ENCODE data around the gene MED12L.

Gene MED12L

GRCh38 chr3:151265166-151265565, 179.7 kb downstream of the MED12L start:
- no peak for TF ChIP-seq CTCF (IDR thresholded peaks at IDR 0.05; ENCODE audit: low read depth, low read length)
- no peak for TF ChIP-seq POLR2A (IDR thresholded peaks at IDR 0.05; ENCODE audit: extremely low read depth, insufficient read length)
- no peak for TF ChIP-seq MAX (IDR thresholded peaks at IDR 0.05; ENCODE audit: low read depth, low read length)
- no peak for TF ChIP-seq MYC (IDR thresholded peaks at IDR 0.05; ENCODE audit: low read depth, low read length)
- DNase-seq (ENCODE audit: low read depth) = no peak
- no peak overlapping the region for H3K4me3 ChIP-seq (ENCODE audit: low read depth, low read length)

GRCh38 chr3:151265866-151266265, 180.4 kb downstream of the MED12L start:
- peak; percentile 56 for DNase-seq (ENCODE audit: low read depth)
- TF ChIP-seq POLR2A (IDR thresholded peaks at IDR 0.05; ENCODE audit: extremely low read depth, insufficient read length) = no peak
- no peak for TF ChIP-seq MAX (IDR thresholded peaks at IDR 0.05; ENCODE audit: low read depth, low read length)
- TF ChIP-seq CTCF (IDR thresholded peaks at IDR 0.05; ENCODE audit: low read depth, low read length) = no peak
- TF ChIP-seq MYC (IDR thresholded peaks at IDR 0.05; ENCODE audit: low read depth, low read length) = no peak
- no peak overlapping the region for H3K4me3 ChIP-seq (ENCODE audit: low read depth, low read length)

GRCh38 chr3:151267066-151267465, 181.6 kb downstream of the MED12L start:
- DNase-seq (ENCODE audit: low read depth) = no peak
- no peak for TF ChIP-seq POLR2A (IDR thresholded peaks at IDR 0.05; ENCODE audit: extremely low read depth, insufficient read length)
- TF ChIP-seq CTCF (IDR thresholded peaks at IDR 0.05; ENCODE audit: low read depth, low read length) = no peak
- no peak for TF ChIP-seq MYC (IDR thresholded peaks at IDR 0.05; ENCODE audit: low read depth, low read length)
- TF ChIP-seq MAX (IDR thresholded peaks at IDR 0.05; ENCODE audit: low read depth, low read length) = no peak
- no peak overlapping the region for H3K4me3 ChIP-seq (ENCODE audit: low read depth, low read length)

GRCh38 chr3:151268267-151269235, 183.1 kb downstream of the MED12L start:
- H3K4me3 ChIP-seq (ENCODE audit: low read depth, low read length) = no peak overlapping the region
- TF ChIP-seq MYC (IDR thresholded peaks at IDR 0.05; ENCODE audit: low read depth, low read length) (no peak), MAX (IDR thresholded peaks at IDR 0.05; ENCODE audit: low read depth, low read length) (no peak), POLR2A (IDR thresholded peaks at IDR 0.05; ENCODE audit: extremely low read depth, insufficient read length) (no peak), CTCF (IDR thresholded peaks at IDR 0.05; ENCODE audit: low read depth, low read length) (no peak)

GRCh38 chr3:151269631-151270030, 184.2 kb downstream of the MED12L start:
- no peak for TF ChIP-seq CTCF (IDR thresholded peaks at IDR 0.05; ENCODE audit: low read depth, low read length)
- DNase-seq (ENCODE audit: low read depth) = no peak
- H3K4me3 ChIP-seq (ENCODE audit: low read depth, low read length) = no peak overlapping the region

More at GRCh38 chr3:151268267-151269235, 183.1 kb downstream of the MED12L start:
- DNase-seq (ENCODE audit: low read depth) = no peak

Measured in NB4 (cell line).